Vagina (tissue), 2 donors: ENCODE results near the gene AVPR1B. TPM values are rescaled to one million over a fixed set of nuclear protein-coding genes. Genes with fewer than 3 reads are reported as not detected.

Experiments
- DNase-seq, 2 donors: peaks; one replicate each; pipeline ENCODE4 v3.0.0-alpha.2; 2017; ENCODE audit errors: extremely low spot score in 2 of 2
- H3K27ac ChIP-seq: fragments of 200-600 bp; sonication (generic); one replicate; pipeline ENCODE4 v1.5.1; 2019
- H3K27me3 ChIP-seq: fragments of 200-600 bp; sonication (generic); one replicate; pipeline ENCODE4 v1.5.1; 2019
- H3K36me3 ChIP-seq, 2 donors: fragments of 200-600 bp; sonication (generic); one replicate each; pipeline ENCODE4 v1.5.1; 2017 to 2019
- H3K4me1 ChIP-seq: fragments of 200-600 bp; sonication (generic); one replicate; pipeline ENCODE4 v1.5.1; 2019
- H3K4me3 ChIP-seq, 2 donors: fragments of 200-600 bp; sonication (generic); 1 replicate in 1 of 2; 2 replicates in 1 of 2; pipeline ENCODE4 v1.5.1; 2016 to 2019
- H3K9me3 ChIP-seq: fragments of 200-600 bp; sonication (generic); one replicate; pipeline ENCODE4 v1.5.1; 2019
- CTCF ChIP-seq, 3 experiments: fragments of 450-650 bp in 2 of 3; fragments of 200-600 bp in 1 of 3; sonication (generic) in 1 of 3; IDR thresholded peaks; one replicate each; pipeline ENCODE4 v1.5.1; 2017 to 2019; ENCODE audit warnings: antibody characterized with exemption in 3 of 3, mild to moderate bottlenecking in 2 of 3, moderate library complexity in 2 of 3
- POLR2A ChIP-seq, 2 donors: fragments of 450-650 bp; IDR thresholded peaks; one replicate each; pipeline ENCODE4 v1.6.1; 2017; ENCODE audit warnings: antibody characterized with exemption in 2 of 2, mild to moderate bottlenecking in 2 of 2, moderate library complexity in 2 of 2
- POLR2AphosphoS5 ChIP-seq, 2 donors: sonication (generic); formaldehyde crosslinking; IDR thresholded peaks; one replicate each; pipeline ENCODE4 v1.9.0; 2017; ENCODE audit warnings: antibody characterized with exemption in 2 of 2, mild to moderate bottlenecking in 2 of 2, low read depth in 1 of 2; ENCODE audit not compliant: insufficient read depth in 1 of 2
- intact Hi-C: fragments of 100-400 bp; cut with DNase I; formaldehyde crosslinking; loops from one replicate; pipeline ENCODE4 v1.15.1; 2023
- total RNA-seq: library from RNA; depleted of rRNA; stranded (reverse); fragments of >200 nt; gene quantifications from one replicate; pipeline ENCODE4 v1.2.3, GENCODE V29; 2016

Gene AVPR1B
- total RNA-seq, 1 donor from 2014 or later = not detected

DNA sequence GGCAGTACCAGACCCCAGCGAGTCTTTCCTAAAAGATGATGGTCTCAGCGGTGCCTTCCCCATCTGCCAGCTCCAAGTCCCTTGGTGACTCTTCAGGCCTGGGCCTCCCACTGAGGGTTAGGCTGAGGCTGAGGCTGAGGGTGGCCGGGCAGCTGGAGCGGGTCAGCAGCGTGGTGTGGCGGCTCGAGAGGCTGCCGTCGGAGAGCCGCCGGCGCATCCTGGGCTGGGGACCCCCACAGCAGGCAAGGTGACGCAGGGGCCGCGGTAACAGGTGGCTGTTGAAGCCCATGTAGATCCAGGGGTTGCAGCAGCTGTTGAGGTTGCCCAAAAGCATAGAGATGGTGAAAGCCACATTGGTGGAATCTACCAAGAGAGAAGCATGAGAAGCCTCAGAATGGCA is 7.0 kb downstream of the AVPR1B start:
- intact Hi-C loops = no loop called here
- Histone ChIP-seq H3K36me3 (no peaks in the 10 kb centered on the region), H3K9me3 (no peaks in the 10 kb centered on the region), H3K27me3 (no peaks in the 10 kb centered on the region), H3K4me3 (no peak overlapping the region), H3K4me1 (no peaks in the 10 kb centered on the region), H3K27ac (no peak overlapping the region)
- no peak for TF ChIP-seq CTCF (IDR thresholded peaks at IDR 0.05)
- TF ChIP-seq POLR2A (IDR thresholded peaks at IDR 0.05) = no peak
- TF ChIP-seq POLR2AphosphoS5 (IDR thresholded peaks at IDR 0.05; ENCODE audit: insufficient read depth in 1 of 2, low read depth in 1 of 2) = no peak
- peak in 1 of 2 donors; percentile 40 for DNase-seq

- Histone ChIP-seq H3K4me1 (no peaks in the 10 kb centered on the region), H3K27ac (no peak overlapping the region), H3K4me3 (no peak overlapping the region), H3K36me3 (no peaks in the 10 kb centered on the region), H3K27me3 (no peaks in the 10 kb centered on the region), H3K9me3 (no peaks in the 10 kb centered on the region)
- DNase-seq = peak in 1 of 2 donors; percentile 60
- intact Hi-C loops = loop anchor here (10.0 kb wide), 2 partner anchors 125 to 315 kb away; no protein-coding TSS in a partner anchor
- TF ChIP-seq POLR2A (IDR thresholded peaks at IDR 0.05) (no peak), CTCF (IDR thresholded peaks at IDR 0.05) (no peak), POLR2AphosphoS5 (IDR thresholded peaks at IDR 0.05; ENCODE audit: insufficient read depth in 1 of 2, low read depth in 1 of 2) (no peak)
These were observed 7.5 kb downstream of the AVPR1B start for GRCh38 chr1:206109718-206110117.

GRCh38 chr1:206108635-206109034 is 8.6 kb downstream of the AVPR1B start:
- Histone ChIP-seq H3K27me3 (no peaks in the 10 kb centered on the region), H3K9me3 (no peaks in the 10 kb centered on the region), H3K36me3 (no peaks in the 10 kb centered on the region), H3K27ac (no peak overlapping the region), H3K4me1 (no peaks in the 10 kb centered on the region), H3K4me3 (no peak overlapping the region)
- TF ChIP-seq POLR2AphosphoS5 (IDR thresholded peaks at IDR 0.05; ENCODE audit: insufficient read depth in 1 of 2, low read depth in 1 of 2) = no peak
- no peak for TF ChIP-seq CTCF (IDR thresholded peaks at IDR 0.05)
- TF ChIP-seq POLR2A (IDR thresholded peaks at IDR 0.05) = no peak
- no peak for DNase-seq
- intact Hi-C loops = loop anchor here (10.0 kb wide), 2 partner anchors 124 to 314 kb away; no protein-coding TSS in a partner anchor

DNA sequence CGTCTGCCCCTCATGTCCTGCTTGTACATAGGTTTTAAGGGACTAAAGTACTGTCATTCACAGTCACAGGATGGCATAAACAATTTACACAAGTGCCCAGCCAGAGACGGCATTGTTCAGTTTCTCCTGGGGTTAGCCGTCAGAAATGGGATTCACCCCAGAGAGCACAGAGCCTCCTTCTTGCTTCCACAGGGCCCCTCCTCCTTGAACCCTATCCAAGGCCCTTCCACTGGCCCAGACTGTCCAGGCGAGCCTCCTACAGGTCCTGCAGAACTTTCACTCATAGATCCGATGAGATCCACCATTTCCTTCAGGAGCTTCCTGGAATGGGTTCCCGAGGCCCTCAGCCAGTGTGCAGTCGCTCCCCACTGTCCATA is 10.0 kb downstream of the AVPR1B start:
- no peak for TF ChIP-seq CTCF (IDR thresholded peaks at IDR 0.05)
- TF ChIP-seq POLR2AphosphoS5 (IDR thresholded peaks at IDR 0.05; ENCODE audit: insufficient read depth in 1 of 2, low read depth in 1 of 2) = no peak
- H3K27ac ChIP-seq = no peak overlapping the region
- intact Hi-C loops = loop anchor here (10.0 kb wide), 2 partner anchors 122 to 312 kb away; no protein-coding TSS in a partner anchor
- no peak overlapping the region for H3K4me3 ChIP-seq
- no peaks in the 10 kb centered on the region for H3K9me3 ChIP-seq
- no peak for DNase-seq
- no peaks in the 10 kb centered on the region for H3K36me3 ChIP-seq
- no peaks in the 10 kb centered on the region for H3K27me3 ChIP-seq
- H3K4me1 ChIP-seq = no peaks in the 10 kb centered on the region

- no peak overlapping the region for H3K27ac ChIP-seq
- peak in 1 of 2 donors; percentile 90 for DNase-seq
- intact Hi-C loops = loop anchor here (10.0 kb wide), 2 partner anchors 122 to 312 kb away; no protein-coding TSS in a partner anchor
These were observed 10.6 kb downstream of the AVPR1B start for GRCh38 chr1:206106328-206107167.

More at GRCh38 chr1:206106328-206107167, 10.6 kb downstream of the AVPR1B start:
- TF ChIP-seq POLR2AphosphoS5 (IDR thresholded peaks at IDR 0.05; ENCODE audit: insufficient read depth in 1 of 2, low read depth in 1 of 2) = no peak
- peak; percentile 62 to 86 (median 76) for TF ChIP-seq CTCF (IDR thresholded peaks at IDR 0.05)
- Histone ChIP-seq H3K27me3 (no peaks in the 10 kb centered on the region), H3K4me3 (no peak overlapping the region), H3K9me3 (no peaks in the 10 kb centered on the region), H3K4me1 (no peaks in the 10 kb centered on the region), H3K36me3 (no peaks in the 10 kb centered on the region)
